Brain microvascular endothelial cell (primary cell): ENCODE measurements around the gene INHBE.

Source experiments
- DNase-seq: peaks from one replicate; pipeline ENCODE4 v3.0.0-alpha.2; 2020
- H3K27ac ChIP-seq: fragments of 250-450 bp; sonication (Bioruptor Pico); 2 replicates; pipeline ENCODE4 v1.5.1; 2020; ENCODE audit warnings: mild to moderate bottlenecking, moderate library complexity
- H3K27me3 ChIP-seq: fragments of 250-450 bp; sonication (Bioruptor Pico); replicated peaks from 2 replicates; pipeline ENCODE4 v1.5.1; 2020; ENCODE audit warnings: mild to moderate bottlenecking
- H3K36me3 ChIP-seq: fragments of 250-450 bp; sonication (Bioruptor Pico); replicated peaks from 2 replicates; pipeline ENCODE4 v1.5.1; 2020; ENCODE audit warnings: mild to moderate bottlenecking
- H3K4me3 ChIP-seq: 2 replicates; pipeline ENCODE4 v1.5.1; 2011; ENCODE audit warnings: low read depth, mild to moderate bottlenecking, control low read depth, low read length, moderate library complexity
- CTCF ChIP-seq: IDR thresholded peaks from 2 replicates; pipeline ENCODE4 v1.5.1; 2011; ENCODE audit warnings: low read depth, mild to moderate bottlenecking, moderate library complexity, low read length, control low read depth, inconsistent platforms; ENCODE audit errors: missing control alignments
- in situ Hi-C: cut with HindIII; loops from 2 replicates; pipeline ENCODE4 v1.10.0; 2017; ENCODE audit warnings: low sequenced_read_pairs, low pct_ligation_motif_present

Gene INHBE

DNA sequence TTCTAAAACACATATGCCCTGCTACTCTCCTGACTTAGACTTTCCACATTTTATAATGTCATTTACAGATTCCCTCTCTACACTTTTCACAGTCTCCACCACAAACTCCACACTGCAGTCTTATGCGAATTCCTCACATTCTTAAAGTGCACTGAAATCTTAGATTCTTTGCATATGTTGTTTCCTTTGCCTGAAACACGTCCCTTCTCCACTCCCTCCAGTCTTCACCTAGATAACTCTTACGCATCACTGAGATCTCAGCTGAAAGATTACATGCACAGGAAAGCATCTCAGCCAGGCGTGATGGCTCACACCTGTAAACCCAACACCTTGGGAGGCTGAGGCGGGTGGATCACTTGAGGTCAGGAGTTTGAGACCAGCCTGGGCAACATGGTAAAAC, 28.4 kb downstream of the INHBE start:
- H3K27ac ChIP-seq, result no peak overlapping the region
- no peak overlapping the region for H3K4me3 ChIP-seq
- in situ Hi-C loops, result no loop called here
- no peaks in the 10 kb centered on the region for H3K36me3 ChIP-seq
- H3K27me3 ChIP-seq, result no peaks in the 10 kb centered on the region
- DNase-seq, result peak; percentile 31
- TF ChIP-seq CTCF, result no peak

- no peak for TF ChIP-seq CTCF
- Histone ChIP-seq H3K4me3 (no peak overlapping the region), H3K36me3 (peaks cover 9% of the 10 kb centered on the region), H3K27me3 (no peaks in the 10 kb centered on the region), H3K27ac (no peak overlapping the region)
- DNase-seq, result no peak
- in situ Hi-C loops, result no loop called here
These were observed 30.6 kb downstream of the INHBE start for GRCh38 chr12:57485695-57486094.

DNA sequence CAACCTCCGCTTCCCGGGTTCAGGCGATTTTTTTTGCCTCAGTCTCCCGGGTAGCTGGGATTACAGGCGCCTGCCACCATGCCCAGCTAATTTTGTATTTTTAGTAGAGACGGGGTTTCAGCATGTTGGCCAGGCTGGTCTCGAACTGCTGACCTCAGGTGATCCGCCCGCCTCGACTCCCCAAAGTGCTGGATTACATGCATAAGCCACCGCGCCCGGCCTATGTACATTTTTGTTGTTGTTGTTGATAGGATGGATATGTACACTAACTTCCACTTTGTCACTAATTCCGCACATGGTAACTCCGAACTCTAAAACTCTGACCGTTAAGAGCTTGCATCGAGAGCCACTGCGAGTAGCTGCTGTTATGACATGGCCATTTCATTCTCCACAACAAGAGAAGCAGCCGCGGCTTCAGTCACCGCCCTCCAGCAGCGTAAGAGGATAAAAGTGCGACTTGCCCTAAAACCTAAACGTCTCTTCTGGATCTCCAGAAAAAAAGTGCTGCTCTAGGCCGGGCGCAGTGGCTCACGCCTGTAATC, 32.0 kb downstream of the INHBE start:
- in situ Hi-C loops, result no loop called here
- Histone ChIP-seq H3K27ac (no peak overlapping the region), H3K27me3 (no peaks in the 10 kb centered on the region), H3K4me3 (peak overlapping the region; percentile 100), H3K36me3 (peaks cover 21% of the 10 kb centered on the region)
- no peak for TF ChIP-seq CTCF
- no peak for DNase-seq

DNA sequence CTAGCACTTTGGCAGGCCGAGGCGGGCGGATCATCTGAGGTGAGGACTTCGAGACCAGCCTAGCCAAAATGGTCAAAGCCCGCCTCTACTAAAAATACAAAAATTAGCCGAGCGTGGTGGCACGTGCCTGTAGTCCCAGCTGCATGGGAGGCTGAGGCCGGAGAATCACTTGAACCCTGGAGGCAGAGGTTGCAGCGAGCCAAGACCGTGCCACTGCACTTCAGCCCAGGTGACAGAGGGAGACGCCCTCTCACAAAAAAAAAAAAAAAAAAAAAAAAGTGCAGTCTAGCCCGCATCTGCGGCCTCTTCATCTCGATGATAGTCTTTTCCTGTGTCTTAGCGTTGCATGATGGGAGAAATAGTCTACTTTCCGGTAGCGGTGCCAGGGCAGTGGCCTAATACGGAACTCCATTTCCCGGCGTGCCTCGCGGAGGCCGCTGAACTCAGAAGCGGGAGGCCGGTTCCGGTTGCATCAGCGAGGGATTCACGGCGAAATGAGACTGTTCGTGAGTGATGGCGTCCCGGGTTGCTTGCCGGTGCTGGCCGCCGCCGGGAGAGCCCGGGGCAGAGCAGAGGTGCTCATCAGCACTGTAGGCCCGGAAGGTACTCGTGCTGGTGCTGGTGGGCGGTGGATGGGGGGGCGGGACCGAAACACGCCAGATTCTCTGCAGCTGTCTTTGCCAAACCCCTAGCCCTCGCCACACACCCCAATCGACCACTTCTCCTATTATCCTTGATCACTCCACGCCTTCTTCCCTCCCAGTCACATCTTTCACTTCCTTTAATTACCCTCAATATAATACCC, 32.7 kb downstream of the INHBE start, which contains the start of gene MARS1:
TSS of gene MARS1 (plus strand) at position 472 of the 805 bp plus-strand sequence. CDS start at position 495, 23 bp downstream.
- in situ Hi-C loops, result no loop called here
- Histone ChIP-seq H3K27me3 (no peaks in the 10 kb centered on the region), H3K36me3 (peaks cover 26% of the 10 kb centered on the region), H3K27ac (peak within 1 kb of the TSS; percentile 85), H3K4me3 (peak within 1 kb of the TSS; percentile 100)
- DNase-seq, result peak; percentile 95
- no peak for TF ChIP-seq CTCF

DNA sequence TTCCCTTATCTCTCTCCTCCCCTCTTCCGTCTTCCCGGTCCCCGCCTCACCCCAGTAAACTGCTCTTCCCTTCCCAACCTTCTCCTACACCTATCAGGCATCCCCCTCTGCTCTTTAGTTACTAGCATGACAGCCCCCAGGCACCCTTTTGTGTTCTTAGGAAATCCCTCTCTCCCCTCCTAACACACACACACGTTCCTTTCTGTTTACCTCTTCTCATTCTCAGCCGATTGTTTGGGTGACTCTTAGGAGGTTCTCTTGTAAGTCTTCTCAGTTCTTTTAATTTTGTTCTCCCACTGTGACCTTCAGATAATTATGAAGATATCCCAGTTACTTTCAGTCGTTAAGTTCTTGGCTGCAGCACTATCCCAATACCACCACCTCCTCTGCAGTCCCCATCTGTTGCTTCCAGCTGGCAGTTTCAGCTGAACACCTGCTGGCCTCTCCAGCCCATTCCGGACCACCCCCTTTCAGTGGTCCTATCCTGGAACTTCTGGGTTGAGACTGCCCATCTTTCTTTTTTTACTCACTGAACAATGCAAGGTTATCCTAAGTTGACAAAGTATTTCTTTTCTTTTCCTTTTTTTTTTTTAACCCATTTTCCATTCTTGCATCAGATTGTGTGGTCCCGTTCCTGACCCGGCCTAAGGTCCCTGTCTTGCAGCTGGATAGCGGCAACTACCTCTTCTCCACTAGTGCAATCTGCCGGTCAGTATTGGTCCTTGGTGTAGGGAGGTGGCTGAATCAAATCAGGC, 33.5 kb downstream of the INHBE start:
- DNase-seq, result no peak
- no peaks in the 10 kb centered on the region for H3K27me3 ChIP-seq
- TF ChIP-seq CTCF, result no peak
- H3K4me3 ChIP-seq, result peak overlapping the region; percentile 100
- in situ Hi-C loops, result no loop called here
- H3K27ac ChIP-seq, result peak overlapping the region; percentile 85
- H3K36me3 ChIP-seq, result peaks cover 29% of the 10 kb centered on the region
